ENCODE data around the gene PKD1. TPM values are rescaled to one million over a fixed set of nuclear protein-coding genes. Genes with fewer than 3 reads are reported as not detected.

Gene PKD1
- polyA plus RNA-seq, 1 donor from 2014 or later: 176 TPM

DNA sequence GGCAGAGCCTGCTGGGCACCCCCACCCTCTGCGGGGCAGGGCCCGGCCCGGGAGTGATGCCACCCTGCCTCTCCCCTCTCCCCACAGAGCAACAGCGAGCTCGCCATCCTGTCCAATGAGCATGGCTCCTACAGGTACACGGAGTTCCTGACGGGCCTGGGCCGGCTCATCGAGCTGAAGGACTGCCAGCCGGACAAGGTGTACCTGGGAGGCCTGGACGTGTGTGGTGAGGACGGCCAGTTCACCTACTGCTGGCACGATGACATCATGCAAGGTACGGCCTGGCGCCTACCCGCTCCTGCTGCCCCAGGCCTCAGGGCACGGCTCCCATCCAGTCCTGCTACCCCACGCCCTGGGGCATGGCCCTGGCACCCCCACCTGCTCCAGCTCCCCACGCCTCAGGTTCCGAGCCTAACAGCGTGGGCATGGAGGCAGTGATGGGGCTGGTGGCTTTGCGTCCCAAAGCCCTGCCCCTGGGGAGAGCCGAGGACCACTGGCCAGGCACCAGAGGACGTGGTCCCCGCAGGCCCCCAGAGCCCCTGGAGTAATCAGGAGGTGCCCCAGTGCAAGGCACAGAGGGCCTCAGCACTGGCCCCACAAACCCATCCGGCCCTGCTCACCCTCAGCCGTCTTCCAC is 49.5 kb downstream of the PKD1 start:
- Histone ChIP-seq H3K9me2 (ENCODE audit: insufficient read depth, low read length) (no peaks in the 10 kb centered on the region), H3K27ac (ENCODE audit: low read length) (no peak overlapping the region), H3K36me3 (ENCODE audit: insufficient read depth, low read length) (no peaks in the 10 kb centered on the region), H3K9ac (ENCODE audit: low read length) (no peak overlapping the region), H3F3A (ENCODE audit: insufficient read depth, low read length, poor library complexity, severe bottlenecking) (no peaks in the 10 kb centered on the region), H3K4me3 (ENCODE audit: low read length) (no peak overlapping the region), H3K27me3 (ENCODE audit: insufficient read depth, low read depth, low read length) (no peaks in the 10 kb centered on the region), H4K20me1 (ENCODE audit: insufficient read depth) (no peaks in the 10 kb centered on the region), H3K4me2 (ENCODE audit: low read length) (no peak overlapping the region), H2AFZ (ENCODE audit: low read depth, low read length) (no peak overlapping the region), H3K79me2 (replicated peaks; ENCODE audit: insufficient read depth, low read length) (no peaks in the 10 kb centered on the region), H3K9me3 (ENCODE audit: low read length) (no peaks in the 10 kb centered on the region)
- TF ChIP-seq POLR2AphosphoS5 (IDR thresholded peaks at IDR 0.05): no peak
- TF ChIP-seq RAD21 (conservative IDR thresholded peaks at IDR 0.05): no peak
- TF ChIP-seq MXI1 (conservative IDR thresholded peaks at IDR 0.05; ENCODE audit: poor library complexity, severe bottlenecking): no peak
- TF ChIP-seq, protein P1, sequence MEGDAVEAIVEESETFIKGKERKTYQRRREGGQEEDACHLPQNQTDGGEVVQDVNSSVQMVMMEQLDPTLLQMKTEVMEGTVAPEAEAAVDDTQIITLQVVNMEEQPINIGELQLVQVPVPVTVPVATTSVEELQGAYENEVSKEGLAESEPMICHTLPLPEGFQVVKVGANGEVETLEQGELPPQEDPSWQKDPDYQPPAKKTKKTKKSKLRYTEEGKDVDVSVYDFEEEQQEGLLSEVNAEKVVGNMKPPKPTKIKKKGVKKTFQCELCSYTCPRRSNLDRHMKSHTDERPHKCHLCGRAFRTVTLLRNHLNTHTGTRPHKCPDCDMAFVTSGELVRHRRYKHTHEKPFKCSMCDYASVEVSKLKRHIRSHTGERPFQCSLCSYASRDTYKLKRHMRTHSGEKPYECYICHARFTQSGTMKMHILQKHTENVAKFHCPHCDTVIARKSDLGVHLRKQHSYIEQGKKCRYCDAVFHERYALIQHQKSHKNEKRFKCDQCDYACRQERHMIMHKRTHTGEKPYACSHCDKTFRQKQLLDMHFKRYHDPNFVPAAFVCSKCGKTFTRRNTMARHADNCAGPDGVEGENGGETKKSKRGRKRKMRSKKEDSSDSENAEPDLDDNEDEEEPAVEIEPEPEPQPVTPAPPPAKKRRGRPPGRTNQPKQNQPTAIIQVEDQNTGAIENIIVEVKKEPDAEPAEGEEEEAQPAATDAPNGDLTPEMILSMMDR (IDR thresholded peaks at IDR 0.05; ENCODE audit: poor library complexity, severe bottlenecking): no peak
- TF ChIP-seq SMC3 (conservative IDR thresholded peaks at IDR 0.05; ENCODE audit: poor library complexity): no peak
- TF ChIP-seq EP300 (conservative IDR thresholded peaks at IDR 0.05; ENCODE audit: poor library complexity, severe bottlenecking): no peak
- TF ChIP-seq, protein P2, sequence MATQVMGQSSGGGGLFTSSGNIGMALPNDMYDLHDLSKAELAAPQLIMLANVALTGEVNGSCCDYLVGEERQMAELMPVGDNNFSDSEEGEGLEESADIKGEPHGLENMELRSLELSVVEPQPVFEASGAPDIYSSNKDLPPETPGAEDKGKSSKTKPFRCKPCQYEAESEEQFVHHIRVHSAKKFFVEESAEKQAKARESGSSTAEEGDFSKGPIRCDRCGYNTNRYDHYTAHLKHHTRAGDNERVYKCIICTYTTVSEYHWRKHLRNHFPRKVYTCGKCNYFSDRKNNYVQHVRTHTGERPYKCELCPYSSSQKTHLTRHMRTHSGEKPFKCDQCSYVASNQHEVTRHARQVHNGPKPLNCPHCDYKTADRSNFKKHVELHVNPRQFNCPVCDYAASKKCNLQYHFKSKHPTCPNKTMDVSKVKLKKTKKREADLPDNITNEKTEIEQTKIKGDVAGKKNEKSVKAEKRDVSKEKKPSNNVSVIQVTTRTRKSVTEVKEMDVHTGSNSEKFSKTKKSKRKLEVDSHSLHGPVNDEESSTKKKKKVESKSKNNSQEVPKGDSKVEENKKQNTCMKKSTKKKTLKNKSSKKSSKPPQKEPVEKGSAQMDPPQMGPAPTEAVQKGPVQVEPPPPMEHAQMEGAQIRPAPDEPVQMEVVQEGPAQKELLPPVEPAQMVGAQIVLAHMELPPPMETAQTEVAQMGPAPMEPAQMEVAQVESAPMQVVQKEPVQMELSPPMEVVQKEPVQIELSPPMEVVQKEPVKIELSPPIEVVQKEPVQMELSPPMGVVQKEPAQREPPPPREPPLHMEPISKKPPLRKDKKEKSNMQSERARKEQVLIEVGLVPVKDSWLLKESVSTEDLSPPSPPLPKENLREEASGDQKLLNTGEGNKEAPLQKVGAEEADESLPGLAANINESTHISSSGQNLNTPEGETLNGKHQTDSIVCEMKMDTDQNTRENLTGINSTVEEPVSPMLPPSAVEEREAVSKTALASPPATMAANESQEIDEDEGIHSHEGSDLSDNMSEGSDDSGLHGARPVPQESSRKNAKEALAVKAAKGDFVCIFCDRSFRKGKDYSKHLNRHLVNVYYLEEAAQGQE (IDR thresholded peaks at IDR 0.05; ENCODE audit: borderline replicate concordance): no peak
- no peak for TF ChIP-seq EZH2 (IDR thresholded peaks at IDR 0.05; ENCODE audit: borderline replicate concordance, insufficient read depth, low read length, poor library complexity, severe bottlenecking)
- TF ChIP-seq TAF1 (IDR thresholded peaks at IDR 0.05; ENCODE audit: low read depth): no peak

DNA sequence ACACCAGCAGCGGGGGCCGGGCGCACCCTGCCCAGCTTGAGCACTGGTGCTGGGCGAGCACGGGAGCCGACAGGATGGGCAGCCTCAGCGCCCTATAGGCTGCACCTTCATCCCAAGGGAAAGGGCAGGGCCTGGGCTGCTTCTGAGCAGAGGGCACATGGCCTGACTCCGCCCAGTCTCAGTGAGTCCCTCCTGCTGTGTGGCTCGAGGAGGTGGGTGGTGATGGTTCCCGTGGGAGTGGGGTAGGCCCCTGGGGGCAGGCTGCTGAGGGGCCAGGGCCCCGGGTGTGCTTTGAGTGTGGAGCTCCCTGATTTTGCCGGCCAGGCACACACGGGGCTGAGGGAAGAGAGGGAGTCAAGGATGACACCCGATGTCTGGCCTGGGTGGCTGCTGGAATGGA is 50.0 kb downstream of the PKD1 start:
- Histone ChIP-seq H3K9ac (ENCODE audit: low read length) (no peak overlapping the region), H3K9me2 (ENCODE audit: insufficient read depth, low read length) (no peaks in the 10 kb centered on the region), H3K9me3 (ENCODE audit: low read length) (no peaks in the 10 kb centered on the region), H3K27ac (ENCODE audit: low read length) (no peak overlapping the region), H3K79me2 (replicated peaks; ENCODE audit: insufficient read depth, low read length) (no peaks in the 10 kb centered on the region), H3F3A (ENCODE audit: insufficient read depth, low read length, poor library complexity, severe bottlenecking) (no peaks in the 10 kb centered on the region), H2AFZ (ENCODE audit: low read depth, low read length) (no peak overlapping the region), H4K20me1 (ENCODE audit: insufficient read depth) (no peaks in the 10 kb centered on the region), H3K4me2 (ENCODE audit: low read length) (no peak overlapping the region), H3K27me3 (ENCODE audit: insufficient read depth, low read depth, low read length) (no peaks in the 10 kb centered on the region), H3K36me3 (ENCODE audit: insufficient read depth, low read length) (no peaks in the 10 kb centered on the region), H3K4me3 (ENCODE audit: low read length) (no peak overlapping the region)
- no peak for TF ChIP-seq EP300 (conservative IDR thresholded peaks at IDR 0.05; ENCODE audit: poor library complexity, severe bottlenecking)
- TF ChIP-seq SMC3 (conservative IDR thresholded peaks at IDR 0.05; ENCODE audit: poor library complexity): no peak
- no peak for TF ChIP-seq EZH2 (IDR thresholded peaks at IDR 0.05; ENCODE audit: borderline replicate concordance, insufficient read depth, low read length, poor library complexity, severe bottlenecking)
- TF ChIP-seq, protein P2 (IDR thresholded peaks at IDR 0.05; ENCODE audit: borderline replicate concordance): no peak
- no peak for TF ChIP-seq MXI1 (conservative IDR thresholded peaks at IDR 0.05; ENCODE audit: poor library complexity, severe bottlenecking)
- no peak for TF ChIP-seq POLR2AphosphoS5 (IDR thresholded peaks at IDR 0.05)

All from neural cell (in vitro differentiated cells).